Measurements from ENCODE around the gene CD28.

The CD28 gene

DNA sequence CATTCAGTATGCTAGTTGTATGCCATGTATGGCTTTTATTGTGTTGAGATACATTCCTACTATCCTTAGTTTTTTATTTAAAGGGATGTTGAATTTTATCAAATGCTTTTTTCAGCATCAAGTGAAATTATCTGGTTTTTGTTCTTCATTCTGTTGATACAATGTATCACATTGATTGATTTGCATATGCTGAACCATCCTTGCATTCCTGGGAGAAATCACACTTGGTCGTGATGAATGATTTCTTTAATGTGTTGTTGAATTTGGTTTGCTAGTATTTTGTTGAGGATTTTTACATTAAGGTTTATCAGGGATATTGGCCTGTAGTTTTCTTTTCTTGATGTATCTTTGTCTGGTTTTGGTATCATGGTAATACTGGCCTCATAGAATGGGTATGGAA, 49.7 kb downstream of the CD28 start:
- no peak for TF ChIP-seq NFIC (IDR thresholded peaks at IDR 0.05)
- no peak for TF ChIP-seq RAD21 (IDR thresholded peaks at IDR 0.05; ENCODE audit: low read depth)
- TF ChIP-seq, protein P1, sequence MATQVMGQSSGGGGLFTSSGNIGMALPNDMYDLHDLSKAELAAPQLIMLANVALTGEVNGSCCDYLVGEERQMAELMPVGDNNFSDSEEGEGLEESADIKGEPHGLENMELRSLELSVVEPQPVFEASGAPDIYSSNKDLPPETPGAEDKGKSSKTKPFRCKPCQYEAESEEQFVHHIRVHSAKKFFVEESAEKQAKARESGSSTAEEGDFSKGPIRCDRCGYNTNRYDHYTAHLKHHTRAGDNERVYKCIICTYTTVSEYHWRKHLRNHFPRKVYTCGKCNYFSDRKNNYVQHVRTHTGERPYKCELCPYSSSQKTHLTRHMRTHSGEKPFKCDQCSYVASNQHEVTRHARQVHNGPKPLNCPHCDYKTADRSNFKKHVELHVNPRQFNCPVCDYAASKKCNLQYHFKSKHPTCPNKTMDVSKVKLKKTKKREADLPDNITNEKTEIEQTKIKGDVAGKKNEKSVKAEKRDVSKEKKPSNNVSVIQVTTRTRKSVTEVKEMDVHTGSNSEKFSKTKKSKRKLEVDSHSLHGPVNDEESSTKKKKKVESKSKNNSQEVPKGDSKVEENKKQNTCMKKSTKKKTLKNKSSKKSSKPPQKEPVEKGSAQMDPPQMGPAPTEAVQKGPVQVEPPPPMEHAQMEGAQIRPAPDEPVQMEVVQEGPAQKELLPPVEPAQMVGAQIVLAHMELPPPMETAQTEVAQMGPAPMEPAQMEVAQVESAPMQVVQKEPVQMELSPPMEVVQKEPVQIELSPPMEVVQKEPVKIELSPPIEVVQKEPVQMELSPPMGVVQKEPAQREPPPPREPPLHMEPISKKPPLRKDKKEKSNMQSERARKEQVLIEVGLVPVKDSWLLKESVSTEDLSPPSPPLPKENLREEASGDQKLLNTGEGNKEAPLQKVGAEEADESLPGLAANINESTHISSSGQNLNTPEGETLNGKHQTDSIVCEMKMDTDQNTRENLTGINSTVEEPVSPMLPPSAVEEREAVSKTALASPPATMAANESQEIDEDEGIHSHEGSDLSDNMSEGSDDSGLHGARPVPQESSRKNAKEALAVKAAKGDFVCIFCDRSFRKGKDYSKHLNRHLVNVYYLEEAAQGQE (IDR thresholded peaks at IDR 0.05; ENCODE audit: low read depth) = no peak
- TF ChIP-seq TEAD4 (IDR thresholded peaks at IDR 0.05) = no peak
- no peak for TF ChIP-seq TCF12 (IDR thresholded peaks at IDR 0.05; ENCODE audit: low read depth)
- no peak for TF ChIP-seq CEBPB (IDR thresholded peaks at IDR 0.05)
- no peak for TF ChIP-seq FOXM1 (IDR thresholded peaks at IDR 0.05; ENCODE audit: borderline replicate concordance, low read depth)
- no peak for TF ChIP-seq EP300 (IDR thresholded peaks at IDR 0.05; ENCODE audit: borderline replicate concordance)
- TF ChIP-seq, protein P2, sequence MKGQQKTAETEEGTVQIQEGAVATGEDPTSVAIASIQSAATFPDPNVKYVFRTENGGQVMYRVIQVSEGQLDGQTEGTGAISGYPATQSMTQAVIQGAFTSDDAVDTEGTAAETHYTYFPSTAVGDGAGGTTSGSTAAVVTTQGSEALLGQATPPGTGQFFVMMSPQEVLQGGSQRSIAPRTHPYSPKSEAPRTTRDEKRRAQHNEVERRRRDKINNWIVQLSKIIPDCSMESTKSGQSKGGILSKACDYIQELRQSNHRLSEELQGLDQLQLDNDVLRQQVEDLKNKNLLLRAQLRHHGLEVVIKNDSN (IDR thresholded peaks at IDR 0.05) = no peak
- no peak for TF ChIP-seq TAF1 (IDR thresholded peaks at IDR 0.05; ENCODE audit: low read depth)
- TF ChIP-seq EGR1 (IDR thresholded peaks at IDR 0.05) = no peak

DNA sequence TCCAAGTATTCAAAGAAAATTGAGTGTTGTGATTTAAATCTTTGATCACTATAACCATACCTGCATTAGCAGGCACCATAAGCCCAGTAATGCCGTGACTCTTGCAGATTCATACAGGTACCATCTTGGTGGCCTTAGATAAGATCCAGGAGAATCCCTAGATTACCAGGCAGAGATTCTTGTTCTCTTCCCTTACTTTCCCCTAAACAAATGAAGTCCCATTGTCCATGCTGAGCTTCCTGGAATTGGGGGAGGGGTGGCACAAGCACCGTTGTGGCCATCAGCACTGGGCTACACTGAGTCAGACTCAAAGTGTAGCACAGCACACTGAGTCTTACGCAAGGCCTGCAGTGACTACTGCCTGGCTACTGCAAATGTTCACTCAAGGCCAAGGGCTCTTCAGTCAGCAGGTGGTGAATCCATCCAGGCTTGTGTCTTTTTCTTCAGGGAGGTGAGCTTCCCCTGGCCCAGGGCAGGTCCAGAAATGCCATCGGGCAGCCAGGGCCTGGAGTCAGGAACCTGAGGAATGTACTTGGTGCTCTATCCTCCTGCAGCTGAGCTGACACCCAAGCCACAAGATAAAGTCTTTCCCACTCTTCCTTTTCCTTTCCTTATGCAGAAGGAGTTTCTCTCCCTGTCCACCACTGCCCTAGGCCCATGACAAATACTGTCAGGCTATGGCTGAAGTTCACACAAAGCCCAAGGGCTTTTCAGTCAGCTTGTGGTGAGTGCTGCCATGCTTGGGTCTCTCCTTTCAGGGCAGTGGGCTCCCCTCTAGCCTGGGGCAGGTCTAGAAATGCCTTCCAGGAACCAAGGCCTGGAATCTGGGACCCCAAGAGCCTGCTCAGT, 52.6 kb downstream of the CD28 start:
- TF ChIP-seq ZBTB7A (IDR thresholded peaks at IDR 0.05; ENCODE audit: low read depth) = no peak
- no peak for TF ChIP-seq NFIC (IDR thresholded peaks at IDR 0.05)
- TF ChIP-seq TEAD4 (IDR thresholded peaks at IDR 0.05) = no peak
- TF ChIP-seq YY1 (IDR thresholded peaks at IDR 0.05; ENCODE audit: low read depth) = no peak
- no peak for TF ChIP-seq RAD21 (IDR thresholded peaks at IDR 0.05; ENCODE audit: low read depth)
- no peak for TF ChIP-seq TCF12 (IDR thresholded peaks at IDR 0.05; ENCODE audit: low read depth)
- TF ChIP-seq, protein P1 (IDR thresholded peaks at IDR 0.05; ENCODE audit: low read depth) = no peak
- TF ChIP-seq EP300 (IDR thresholded peaks at IDR 0.05; ENCODE audit: borderline replicate concordance) = no peak
- TF ChIP-seq EGR1 (IDR thresholded peaks at IDR 0.05) = no peak
- no peak for TF ChIP-seq CREB1 (IDR thresholded peaks at IDR 0.05; ENCODE audit: low read depth)

DNA sequence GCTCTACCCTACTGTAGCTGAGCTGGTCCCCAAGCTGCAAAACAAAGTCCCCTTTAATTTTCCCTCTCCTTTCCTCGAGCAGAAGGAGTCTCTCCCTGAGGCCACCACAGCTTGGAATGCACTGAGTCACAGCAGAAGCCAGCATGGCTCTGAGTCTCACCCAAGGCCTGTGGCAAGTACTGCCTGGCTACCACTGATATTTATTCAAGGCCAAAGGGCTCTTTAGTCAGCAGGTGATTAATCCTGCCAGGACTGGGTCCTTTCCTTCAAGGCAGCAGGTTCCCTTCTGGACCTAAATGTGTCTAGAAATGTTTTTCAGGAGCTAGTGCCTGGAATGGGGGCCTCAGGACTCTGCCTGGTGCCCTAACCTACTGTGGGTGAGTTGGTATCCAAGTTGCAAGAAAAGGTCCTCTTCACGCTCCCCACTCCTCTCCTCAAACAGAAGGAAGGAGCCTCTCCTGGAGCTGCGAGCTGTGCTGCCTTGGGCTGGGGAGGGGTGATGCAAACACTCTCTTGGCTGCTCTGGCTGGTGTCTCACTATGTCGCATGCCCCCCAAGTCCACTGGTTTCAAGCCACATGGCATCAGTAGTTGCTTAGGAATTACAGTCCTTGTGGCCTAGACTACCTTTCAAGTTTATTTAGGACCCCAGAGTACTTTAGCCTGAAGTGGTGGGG, 53.4 kb downstream of the CD28 start:
- no peak for TF ChIP-seq YY1 (IDR thresholded peaks at IDR 0.05; ENCODE audit: low read depth)
- TF ChIP-seq, protein P2 (IDR thresholded peaks at IDR 0.05) = no peak
- TF ChIP-seq, protein P1 (IDR thresholded peaks at IDR 0.05; ENCODE audit: low read depth) = no peak
- TF ChIP-seq FOXM1 (IDR thresholded peaks at IDR 0.05; ENCODE audit: borderline replicate concordance, low read depth) = no peak
- TF ChIP-seq RAD21 (IDR thresholded peaks at IDR 0.05; ENCODE audit: low read depth) = no peak
- TF ChIP-seq TCF12 (IDR thresholded peaks at IDR 0.05; ENCODE audit: low read depth) = no peak
- TF ChIP-seq TAF1 (IDR thresholded peaks at IDR 0.05; ENCODE audit: low read depth) = no peak
- TF ChIP-seq NFIC (IDR thresholded peaks at IDR 0.05) = no peak
- no peak for TF ChIP-seq EP300 (IDR thresholded peaks at IDR 0.05; ENCODE audit: borderline replicate concordance)
- no peak for TF ChIP-seq ZBTB7A (IDR thresholded peaks at IDR 0.05; ENCODE audit: low read depth)
- no peak for TF ChIP-seq TEAD4 (IDR thresholded peaks at IDR 0.05)
- TF ChIP-seq EGR1 (IDR thresholded peaks at IDR 0.05) = no peak
- no peak for TF ChIP-seq CEBPB (IDR thresholded peaks at IDR 0.05)
- no peak for TF ChIP-seq CREB1 (IDR thresholded peaks at IDR 0.05; ENCODE audit: low read depth)
- TF ChIP-seq, protein P3, sequence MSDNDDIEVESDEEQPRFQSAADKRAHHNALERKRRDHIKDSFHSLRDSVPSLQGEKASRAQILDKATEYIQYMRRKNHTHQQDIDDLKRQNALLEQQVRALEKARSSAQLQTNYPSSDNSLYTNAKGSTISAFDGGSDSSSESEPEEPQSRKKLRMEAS (IDR thresholded peaks at IDR 0.05) = no peak

DNA sequence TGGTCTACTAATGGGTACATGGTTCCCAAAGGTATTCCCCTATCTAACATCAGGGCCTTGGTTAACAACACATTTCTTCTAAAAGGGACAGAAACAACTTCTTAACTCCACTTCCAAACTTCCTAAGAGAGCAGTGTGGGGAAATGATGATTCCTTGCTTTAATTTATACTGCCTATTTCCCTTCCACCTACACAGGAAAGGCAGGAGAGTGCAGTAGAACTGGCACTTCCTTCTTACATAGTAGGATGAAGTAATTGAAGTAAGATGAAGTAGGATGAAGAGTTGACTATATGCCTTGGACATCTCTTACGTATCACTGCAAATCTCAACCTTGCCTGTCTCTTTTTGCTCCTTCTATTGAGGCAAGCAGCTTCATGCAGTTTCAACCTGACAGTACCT, 54.7 kb downstream of the CD28 start:
- TF ChIP-seq RAD21 (IDR thresholded peaks at IDR 0.05; ENCODE audit: low read depth) = no peak
- no peak for TF ChIP-seq ZBTB7A (IDR thresholded peaks at IDR 0.05; ENCODE audit: low read depth)
- TF ChIP-seq EP300 (IDR thresholded peaks at IDR 0.05; ENCODE audit: borderline replicate concordance) = no peak
- TF ChIP-seq YY1 (IDR thresholded peaks at IDR 0.05; ENCODE audit: low read depth) = no peak
- no peak for TF ChIP-seq TEAD4 (IDR thresholded peaks at IDR 0.05)
- TF ChIP-seq, protein P1 (IDR thresholded peaks at IDR 0.05; ENCODE audit: low read depth) = no peak
- TF ChIP-seq FOXM1 (IDR thresholded peaks at IDR 0.05; ENCODE audit: borderline replicate concordance, low read depth) = no peak
- no peak for TF ChIP-seq CEBPB (IDR thresholded peaks at IDR 0.05)
- no peak for TF ChIP-seq NFIC (IDR thresholded peaks at IDR 0.05)
- no peak for TF ChIP-seq TAF1 (IDR thresholded peaks at IDR 0.05; ENCODE audit: low read depth)
- TF ChIP-seq EGR1 (IDR thresholded peaks at IDR 0.05) = no peak
- TF ChIP-seq CREB1 (IDR thresholded peaks at IDR 0.05; ENCODE audit: low read depth) = no peak
